H1 (cell line): ENCODE measurements around the gene RASEF. TPM values are rescaled to one million over a fixed set of nuclear protein-coding genes. Genes with fewer than 3 reads are reported as not detected.

Experiments used
- CREB1 ChIP-seq: IDR thresholded peaks from 2 replicates; pipeline ENCODE4 v1.6.1; 2012; ENCODE audit warnings: inconsistent platforms
- EZH2 ChIP-seq: fragments of 200-600 bp; sonication (generic); IDR thresholded peaks from 2 replicates; pipeline ENCODE4 v1.7.1; 2012; ENCODE audit warnings: low read depth, mild to moderate bottlenecking, moderate library complexity, low read length, inconsistent platforms; ENCODE audit not compliant: severe bottlenecking
- POLR2A ChIP-seq, 2 experiments: IDR thresholded peaks; 1 replicate in 1 of 2; 2 replicates in 1 of 2; pipeline ENCODE4 v1.6.1; 2011; ENCODE audit warnings: low read depth in 2 of 2, low read length in 2 of 2, mild to moderate bottlenecking in 2 of 2; ENCODE audit errors: control extremely low read depth in 1 of 2
- SAP30 ChIP-seq: fragments of 300-600 bp; sonication (generic); IDR thresholded peaks from 2 replicates; pipeline ENCODE4 v1.7.1; 2012; ENCODE audit warnings: low read length, moderate library complexity, mild to moderate bottlenecking, inconsistent platforms; ENCODE audit not compliant: insufficient read depth, insufficient replicate concordance
- SUZ12 ChIP-seq: fragments of 200-600 bp; sonication (generic); IDR thresholded peaks from 2 replicates; pipeline ENCODE4 v1.6.1; 2012; ENCODE audit warnings: mild to moderate bottlenecking, inconsistent platforms, low read length, moderate library complexity, mixed read lengths
- polyA plus RNA-seq, 7 experiments: library from polyadenylated mRNA; depleted of rRNA in 3 of 7; stranded (reverse) in 5 of 7; unstranded in 2 of 7; fragments of >200 nt in 5 of 7; fragments of 200-250 nt in 2 of 7; gene quantifications; 1 replicate in 5 of 7; 2 replicates in 1 of 7; 4 replicates in 1 of 7; pipeline versions ENCODE4 v1.2.1 to v1.2.3, GENCODE V29; 2011 to 2013; ENCODE audit warnings: missing spikeins in 2 of 7, mixed read lengths in 2 of 7
- total RNA-seq: library from RNA; stranded (reverse); fragmentation: NEBNext Ultra II Directional; extraction: Animal tissue kit (Norgen Biotek cat#: 25700); gene quantifications from 2 replicates; pipeline ENCODE4 v1.2.1, GENCODE V29; 2021
- TF ChIP-seq, protein P1 (sequence below): IDR thresholded peaks from 2 replicates; pipeline ENCODE4 v1.6.1; 2012; ENCODE audit warnings: inconsistent platforms
- TF ChIP-seq, protein P2 (sequence below): IDR thresholded peaks from 2 replicates; pipeline ENCODE4 v1.6.1; 2011; ENCODE audit warnings: low read depth, mild to moderate bottlenecking, low read length; ENCODE audit not compliant: insufficient read depth

The RASEF gene
- total and polyA plus RNA-seq, 2 of the 8 experiments (the other 6 are each of a cell fraction or from before 2014, with no cell fraction given): 1.1 to 4.6 TPM

DNA sequence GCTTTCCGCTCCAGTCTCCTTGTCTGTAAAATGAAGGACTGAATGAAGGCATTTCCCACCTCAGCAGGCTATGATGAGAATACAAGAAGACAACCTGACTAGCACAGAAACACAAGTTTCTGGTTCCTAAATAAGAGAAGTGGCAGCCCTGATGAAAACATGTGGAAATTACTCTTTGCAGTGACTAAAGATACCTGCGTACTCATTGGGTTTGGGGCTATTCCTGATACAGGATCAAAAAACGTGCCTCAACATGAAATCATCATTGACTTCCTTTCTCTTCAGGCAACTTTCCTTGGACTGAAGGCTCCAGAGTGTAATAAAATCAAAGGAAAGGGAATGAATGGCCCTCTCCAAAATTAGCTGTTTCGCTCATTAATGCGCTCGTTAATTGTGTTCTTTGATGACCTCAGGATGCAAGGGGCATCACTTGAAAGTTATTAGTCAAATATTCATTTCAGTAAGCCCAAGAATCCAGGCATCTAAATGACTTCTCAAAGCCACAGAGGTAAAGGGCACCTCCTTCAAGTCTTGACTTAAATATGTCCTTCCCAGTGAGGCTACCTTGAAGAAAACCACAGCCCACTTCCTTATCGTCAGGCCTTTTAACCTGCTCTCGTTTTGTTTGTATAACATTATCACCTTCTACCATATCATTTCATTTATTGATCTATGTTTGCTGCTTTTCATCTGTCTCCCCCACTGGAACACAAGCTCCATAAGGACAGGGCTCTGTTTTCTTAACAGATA is 68.9 kb downstream of the RASEF start (continued):
- TF ChIP-seq SAP30 (no peak), POLR2A (IDR thresholded peaks at IDR 0.05; ENCODE audit: control extremely low read depth in 1 of 2, low read depth in 2 of 2, low read length in 2 of 2) (no peak), SUZ12 (no peak), CREB1 (no peak), EZH2 (no peak)
- TF ChIP-seq, protein P1, sequence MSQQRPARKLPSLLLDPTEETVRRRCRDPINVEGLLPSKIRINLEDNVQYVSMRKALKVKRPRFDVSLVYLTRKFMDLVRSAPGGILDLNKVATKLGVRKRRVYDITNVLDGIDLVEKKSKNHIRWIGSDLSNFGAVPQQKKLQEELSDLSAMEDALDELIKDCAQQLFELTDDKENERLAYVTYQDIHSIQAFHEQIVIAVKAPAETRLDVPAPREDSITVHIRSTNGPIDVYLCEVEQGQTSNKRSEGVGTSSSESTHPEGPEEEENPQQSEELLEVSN: no peak
- TF ChIP-seq, protein P2, sequence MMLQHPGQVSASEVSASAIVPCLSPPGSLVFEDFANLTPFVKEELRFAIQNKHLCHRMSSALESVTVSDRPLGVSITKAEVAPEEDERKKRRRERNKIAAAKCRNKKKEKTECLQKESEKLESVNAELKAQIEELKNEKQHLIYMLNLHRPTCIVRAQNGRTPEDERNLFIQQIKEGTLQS: no peak
